ENCODE data around the gene ARF3. TPM values are rescaled to one million over a fixed set of nuclear protein-coding genes. Genes with fewer than 3 reads are reported as not detected.

ARF3 gene
- total RNA-seq = 100 to 1,000 TPM in 1 of 2 donors, 10 to 100 TPM in 1; 37.9 to 194 TPM
- 100 to 1,000 TPM; 104 to 118 TPM for polyA plus RNA-seq
- long read RNA-seq, donor 1, full-length matches to known transcripts = 39 of 39 reads
- long read RNA-seq, donor 1, partial matches to known transcripts = 0 of 39 reads
- long read RNA-seq, donor 1, other reads (novel, unspliced or antisense) = 0 of 39 reads
- long read RNA-seq, donor 2, full-length matches to known transcripts = 13 of 13 reads
- long read RNA-seq, donor 2, partial matches to known transcripts = 0 of 13 reads
- long read RNA-seq, donor 2, other reads (novel, unspliced or antisense) = 0 of 13 reads
- long read RNA-seq, donor 3, full-length matches to known transcripts = 14 of 14 reads
- long read RNA-seq, donor 3, partial matches to known transcripts = 0 of 14 reads
- long read RNA-seq, donor 3, other reads (novel, unspliced or antisense) = 0 of 14 reads
- long read RNA-seq, donor 4, full-length matches to known transcripts = 8 of 8 reads
- long read RNA-seq, donor 4, partial matches to known transcripts = 0 of 8 reads
- long read RNA-seq, donor 4, other reads (novel, unspliced or antisense) = 0 of 8 reads
- long read RNA-seq, donor 5, full-length matches to known transcripts = 27 of 27 reads
- long read RNA-seq, donor 5, partial matches to known transcripts = 0 of 27 reads
- long read RNA-seq, donor 5, other reads (novel, unspliced or antisense) = 0 of 27 reads

- H3K4me1 ChIP-seq (ENCODE audit: control insufficient read depth in 5 of 5, insufficient read depth in 5 of 5, low read length in 5 of 5) = peaks cover 5 to 14% (median 8%) of the 10 kb centered on the region in 5 donors
- H3K36me3 ChIP-seq (ENCODE audit: control insufficient read depth in 4 of 4, insufficient read depth in 4 of 4, low read length in 4 of 4) = peaks cover 0 to 9% (median 3%) of the 10 kb centered on the region in 4 donors
- TF ChIP-seq CTCF (IDR thresholded peaks at IDR 0.05; ENCODE audit: control extremely low read depth, extremely low read depth) = no peak
- 1 to 2% methylated on average over 57 to 58 of the region's 58 CpGs for WGBS, 2 donors
- peak within 1 kb of the TSS; percentile 92 for H3K4me3 ChIP-seq
- H3K9me3 ChIP-seq (ENCODE audit: control insufficient read depth in 4 of 4, insufficient read depth in 3 of 4, low read length in 3 of 4) = no peaks in the 10 kb centered on the region
- ATAC-seq (ENCODE audit: insufficient read depth, low FRiP score) (peak; percentile 92), DNase-seq (peak; percentile 96 to 97 (median 96))
- H3K27ac ChIP-seq (ENCODE audit: low read depth in 1 of 2, low read length in 1 of 2) = peak within 1 kb of the TSS; percentile 73 to 84
- peak within 1 kb of the TSS; percentile 48 to 62 for H3K9ac ChIP-seq (ENCODE audit: insufficient read depth in 1 of 2, low read length in 2 of 2)
- H3K27me3 ChIP-seq (ENCODE audit: control insufficient read depth in 3 of 3, insufficient read depth in 3 of 3, low read length in 2 of 3) = no peaks in the 10 kb centered on the region
Measured at GRCh38 chr12:48957141-48958048, at the start of gene ARF3. TSS of gene ARF3 (minus strand) at chr12:48957487. CDS start at chr12:48941095, 16,392 bp downstream.

- H3K27me3 ChIP-seq (ENCODE audit: control insufficient read depth in 3 of 3, insufficient read depth in 3 of 3, low read length in 2 of 3) = peaks cover 17 to 34% (median 30%) of the 10 kb centered on the region in 3 donors
- TF ChIP-seq CTCF (IDR thresholded peaks at IDR 0.05; ENCODE audit: control extremely low read depth, extremely low read depth) = no peak
- no peak for DNase-seq
- 94 to 98% methylated on average over 2 of the region's 2 CpGs for WGBS, 2 donors
- H3K4me3 ChIP-seq = no peak overlapping the region
- no peak overlapping the region for H3K27ac ChIP-seq (ENCODE audit: low read depth in 1 of 2, low read length in 1 of 2)
- H3K36me3 ChIP-seq (ENCODE audit: control insufficient read depth in 4 of 4, insufficient read depth in 4 of 4, low read length in 4 of 4) = peaks cover 20 to 35% (median 32%) of the 10 kb centered on the region in 4 donors
- H3K9me3 ChIP-seq (ENCODE audit: control insufficient read depth in 4 of 4, insufficient read depth in 3 of 4, low read length in 3 of 4) = peaks cover 0 to 15% (median 0%) of the 10 kb centered on the region in 4 donors
- H3K4me1 ChIP-seq (ENCODE audit: control insufficient read depth in 5 of 5, insufficient read depth in 5 of 5, low read length in 5 of 5) = peaks cover 2 to 31% (median 8%) of the 10 kb centered on the region in 5 donors
- ATAC-seq (ENCODE audit: insufficient read depth, low FRiP score) = no peak
- no peak overlapping the region for H3K9ac ChIP-seq (ENCODE audit: insufficient read depth in 1 of 2, low read length in 2 of 2)
Measured at GRCh38 chr12:49000346-49000745, 43.1 kb upstream of the ARF3 start.

DNA sequence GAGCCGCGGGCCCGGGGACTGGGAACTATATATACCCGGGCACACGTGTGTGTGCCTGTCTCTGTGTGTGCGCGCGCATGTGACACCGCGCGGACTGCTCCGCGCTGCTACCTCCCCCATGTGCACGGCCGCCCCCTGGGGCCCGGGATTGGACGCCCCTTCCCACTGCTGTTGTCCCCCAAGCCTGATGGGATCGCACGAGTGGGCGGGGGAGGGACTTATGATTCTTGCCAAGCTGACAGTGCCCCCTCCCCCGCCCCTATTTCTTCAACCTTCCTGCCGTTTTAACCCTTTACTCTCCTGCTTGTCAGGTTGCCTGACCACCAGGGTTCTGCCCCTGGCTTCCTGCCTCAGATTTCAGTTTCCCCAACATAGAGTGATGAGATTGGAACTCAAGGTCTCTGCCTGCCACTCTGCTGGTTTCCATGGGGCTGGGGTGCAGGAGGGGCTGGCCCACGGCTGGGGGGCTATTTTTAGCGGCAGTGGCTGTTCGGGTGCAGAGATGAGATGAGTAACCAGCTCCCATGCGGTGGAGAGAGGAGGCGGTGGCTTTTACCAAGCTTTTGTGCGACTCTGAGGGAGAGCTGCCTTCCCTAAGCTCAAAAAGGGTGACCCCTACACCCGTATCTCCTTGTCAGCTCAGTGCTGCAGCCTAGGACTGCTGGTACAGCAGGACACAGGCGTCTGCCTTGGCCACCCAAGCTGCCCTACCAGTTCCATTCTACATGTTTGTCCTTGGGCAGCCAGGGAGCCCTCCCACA lies 42.3 kb upstream of the ARF3 start, which contains the start of gene DDN:
DDN (minus strand) TSS at position 5 of the 761 bp plus-strand sequence. CDS start 88 bp downstream, outside the sequence.
- ATAC-seq (ENCODE audit: insufficient read depth, low FRiP score) = no peak
- DNase-seq = peak; percentile 44 to 47 (median 47)
- Histone ChIP-seq H3K4me3 (peak within 1 kb of the TSS; percentile 10), H3K9ac (ENCODE audit: insufficient read depth in 1 of 2, low read length in 2 of 2) (no peak within 1 kb of the TSS), H3K36me3 (ENCODE audit: control insufficient read depth in 4 of 4, insufficient read depth in 4 of 4, low read length in 4 of 4) (peaks cover 20 to 28% (median 25%) of the 10 kb centered on the region in 4 donors), H3K9me3 (ENCODE audit: control insufficient read depth in 4 of 4, insufficient read depth in 3 of 4, low read length in 3 of 4) (peaks cover 0 to 15% (median 0%) of the 10 kb centered on the region in 4 donors), H3K27ac (ENCODE audit: low read depth in 1 of 2, low read length in 1 of 2) (no peak within 1 kb of the TSS), H3K4me1 (ENCODE audit: control insufficient read depth in 5 of 5, insufficient read depth in 5 of 5, low read length in 5 of 5) (peaks cover 2 to 31% (median 8%) of the 10 kb centered on the region in 5 donors), H3K27me3 (ENCODE audit: control insufficient read depth in 3 of 3, insufficient read depth in 3 of 3, low read length in 2 of 3) (peaks cover 15 to 40% (median 35%) of the 10 kb centered on the region in 3 donors)
- no peak for TF ChIP-seq CTCF (IDR thresholded peaks at IDR 0.05; ENCODE audit: control extremely low read depth, extremely low read depth)
- WGBS, 2 donors = 4 to 6% methylated on average over 29 to 30 of the region's 30 CpGs
